GM20000 (cell line): ENCODE data around the gene PEDS1.

Experiments
- DNase-seq: peaks from one replicate; pipeline ENCODE4 v3.0.0; 2012; ENCODE audit warnings: low spot score
- CTCF ChIP-seq: IDR thresholded peaks from 2 replicates; pipeline ENCODE4 v1.5.1; 2012; ENCODE audit warnings: mild to moderate bottlenecking, control low read depth; ENCODE audit errors: extremely low read depth, missing control alignments

The PEDS1 gene

GRCh38 chr20:50124496-50124895 lies 29.0 kb downstream of the PEDS1 start:
- TF ChIP-seq CTCF: no peak
- DNase-seq: no peak

- DNase-seq: no peak
- no peak for TF ChIP-seq CTCF
These were observed 30.1 kb downstream of the PEDS1 start for GRCh38 chr20:50123418-50123817.

GRCh38 chr20:50122763-50123162 lies 30.8 kb downstream of the PEDS1 start:
- DNase-seq: no peak
- no peak for TF ChIP-seq CTCF

GRCh38 chr20:50121858-50122271 lies 31.7 kb downstream of the PEDS1 start:
- TF ChIP-seq CTCF: no peak
- DNase-seq: no peak

GRCh38 chr20:50120935-50121693 lies 32.4 kb downstream of the PEDS1 start:
- TF ChIP-seq CTCF: peak; percentile 57
- peak; percentile 44 for DNase-seq

GRCh38 chr20:50118203-50118602 lies 35.3 kb downstream of the PEDS1 start:
- TF ChIP-seq CTCF: no peak
- no peak for DNase-seq

- no peak for TF ChIP-seq CTCF
- no peak for DNase-seq
These were observed 37.0 kb downstream of the PEDS1 start for GRCh38 chr20:50116368-50116999.
